Activated CD4-positive, alpha-beta T cell treated with anti-CD3 and anti-CD28 coated beads, Interleukin-10, Interleukin-2, amounts not matched to agents 100 ng/mL and 50 ng/mL, durations not matched to agents 16 hours and 8 hours (primary cell): ENCODE results near the gene SCAF11.

Experiments
- DNase-seq: peaks from one replicate; pipeline ENCODE4 v3.0.0-alpha.2; 2020

Gene SCAF11

GRCh38 chr12:45909041-45909713 is 81.2 kb downstream of the SCAF11 start:
- DNase-seq, result no peak

DNA sequence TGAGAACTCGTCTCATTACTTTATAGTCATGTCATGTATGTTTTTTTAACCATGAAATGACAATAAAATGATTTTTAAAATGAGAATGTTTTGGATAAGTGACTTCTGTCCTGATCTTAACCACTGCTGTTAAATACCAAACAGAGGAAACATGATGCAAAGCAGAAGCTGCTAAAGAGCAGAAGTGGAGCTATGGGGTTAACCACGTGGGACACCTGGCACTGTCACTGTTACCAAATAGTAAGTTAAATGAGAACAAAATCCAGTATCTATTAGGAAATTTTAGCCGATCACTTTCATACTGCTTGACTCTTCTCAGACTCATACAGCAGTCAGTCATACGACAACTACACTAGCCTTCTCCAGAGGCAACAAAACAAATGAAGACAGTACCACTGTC is 82.4 kb downstream of the SCAF11 start:
- DNase-seq, result no peak

DNA sequence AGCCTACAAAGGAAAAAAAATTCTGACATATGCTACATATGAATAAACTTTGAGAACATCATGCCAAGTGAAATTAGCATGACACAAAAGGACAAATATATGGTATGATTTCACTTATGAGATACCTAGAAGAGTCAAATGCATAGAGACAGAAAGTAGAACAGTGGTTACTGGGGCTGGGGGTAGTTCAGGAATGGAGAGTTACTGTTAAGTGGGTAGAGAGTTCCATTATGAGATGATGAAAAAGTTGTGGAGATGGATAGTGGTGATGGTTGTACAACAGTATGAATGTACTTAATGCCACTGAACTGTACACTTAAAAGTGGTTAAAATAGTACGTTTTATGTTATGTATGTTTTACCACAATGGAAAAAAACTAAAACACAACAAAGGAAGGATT is 92.3 kb downstream of the SCAF11 start:
- DNase-seq, result no peak

DNA sequence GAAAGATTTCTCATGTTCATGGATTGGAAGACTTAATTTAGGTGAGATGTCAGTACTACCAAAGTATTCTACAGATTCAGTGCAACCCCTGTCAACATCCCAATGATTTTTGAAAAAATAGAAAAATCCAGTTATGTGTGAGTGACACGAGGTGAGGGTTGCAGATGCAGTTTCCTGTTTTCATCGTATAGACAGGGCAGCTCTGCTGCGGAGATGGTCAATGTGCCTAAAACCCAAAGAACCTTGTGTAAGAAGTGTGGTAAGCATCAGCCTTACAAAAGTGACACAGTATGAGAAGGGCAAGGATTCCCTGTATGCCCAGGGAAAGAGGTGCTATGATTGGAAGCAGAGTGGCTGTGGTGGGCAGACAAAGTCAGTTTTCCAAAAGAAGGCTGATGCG is 94.4 kb downstream of the SCAF11 start:
- no peak for DNase-seq

DNA sequence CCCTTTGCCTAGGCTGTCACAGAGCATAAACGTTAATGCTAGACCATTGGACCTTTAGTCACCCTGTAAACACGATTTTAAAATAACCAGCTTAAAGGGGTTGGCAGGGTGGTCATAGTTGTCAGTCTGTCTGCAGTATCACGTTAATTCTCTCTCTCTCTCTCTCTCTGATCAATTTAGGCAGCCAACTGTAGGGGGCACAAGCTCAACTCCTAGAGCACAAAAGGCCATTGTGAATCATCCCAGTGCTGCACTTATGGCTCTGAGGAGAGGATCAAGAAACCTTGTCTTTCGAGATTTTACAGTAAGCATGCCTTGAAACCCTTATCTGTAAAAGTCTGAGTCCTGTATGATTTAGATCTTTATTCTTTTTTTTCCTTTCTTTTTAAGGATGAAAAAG is 97.1 kb downstream of the SCAF11 start:
- no peak for DNase-seq

GRCh38 chr12:45890276-45890675 is 100.1 kb downstream of the SCAF11 start:
- DNase-seq, result no peak

DNA sequence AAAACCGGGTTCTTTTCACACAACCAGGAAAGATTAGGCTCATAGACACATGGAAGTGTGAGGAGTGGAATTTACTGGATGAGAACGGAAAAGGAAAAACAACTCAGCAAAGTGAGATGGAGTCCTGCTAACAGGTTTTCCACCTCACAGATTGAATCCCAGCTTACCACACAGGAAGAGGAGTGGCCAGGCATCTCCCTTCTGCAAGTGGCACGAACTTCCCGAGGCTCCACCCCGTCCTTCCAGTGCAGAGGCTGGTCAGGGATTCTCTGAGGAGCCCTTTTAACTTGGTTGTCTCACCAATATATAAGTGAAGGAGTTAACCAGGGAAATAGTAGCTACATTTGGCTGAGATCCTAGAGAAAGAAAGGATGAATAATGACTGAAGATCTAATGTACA is 102.8 kb downstream of the SCAF11 start:
- DNase-seq, result no peak

GRCh38 chr12:45886685-45887084 is 103.7 kb downstream of the SCAF11 start:
- no peak for DNase-seq

- no peak for DNase-seq
Measured at GRCh38 chr12:45883187-45883586, 107.2 kb downstream of the SCAF11 start.

GRCh38 chr12:45880533-45880932 is 109.8 kb downstream of the SCAF11 start:
- DNase-seq, result no peak

GRCh38 chr12:45879363-45879895 is 110.9 kb downstream of the SCAF11 start:
- DNase-seq, result no peak

- DNase-seq, result peak; percentile 31
Measured at GRCh38 chr12:45878630-45879255, 111.6 kb downstream of the SCAF11 start.

DNA sequence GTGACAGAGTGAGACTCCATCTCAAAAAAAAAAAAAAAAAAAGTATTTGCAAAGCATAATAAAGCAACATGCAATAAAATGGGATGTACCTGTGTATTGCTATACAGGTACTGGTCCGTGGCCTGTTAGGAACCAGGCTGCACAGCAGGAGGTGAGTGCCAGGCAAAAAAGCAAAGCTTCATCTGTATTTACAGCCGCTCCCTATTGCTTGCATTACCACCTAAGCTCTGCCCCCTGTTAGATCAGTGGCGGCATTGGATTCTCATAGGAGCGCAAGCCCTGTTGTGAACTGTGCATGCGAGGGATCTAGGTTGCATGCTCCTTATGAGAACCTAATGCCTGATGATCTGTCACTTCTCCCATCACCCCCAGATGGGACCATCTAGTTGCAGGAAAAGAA is 113.3 kb downstream of the SCAF11 start:
- no peak for DNase-seq

DNA sequence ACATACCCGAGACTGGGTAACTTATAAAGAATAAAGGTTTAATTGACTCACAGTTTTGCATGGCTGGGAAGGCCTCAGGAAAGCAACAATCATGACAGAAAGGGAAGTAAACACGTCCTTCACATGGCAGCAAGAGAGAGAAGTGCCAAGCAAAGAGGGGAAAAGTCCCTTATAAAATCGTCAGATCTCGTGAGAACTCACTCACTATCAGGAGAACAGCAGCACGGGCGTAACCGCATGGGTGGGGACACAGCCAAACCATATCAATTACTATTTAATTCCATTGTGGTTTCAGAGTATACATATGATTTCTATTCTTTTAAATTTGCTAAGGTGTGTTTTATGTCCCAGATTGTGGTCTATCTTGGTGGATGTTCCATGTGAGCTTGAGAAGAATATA is 117.9 kb downstream of the SCAF11 start:
- no peak for DNase-seq
